ENCODE data around the gene HTT-AS.

DNA sequence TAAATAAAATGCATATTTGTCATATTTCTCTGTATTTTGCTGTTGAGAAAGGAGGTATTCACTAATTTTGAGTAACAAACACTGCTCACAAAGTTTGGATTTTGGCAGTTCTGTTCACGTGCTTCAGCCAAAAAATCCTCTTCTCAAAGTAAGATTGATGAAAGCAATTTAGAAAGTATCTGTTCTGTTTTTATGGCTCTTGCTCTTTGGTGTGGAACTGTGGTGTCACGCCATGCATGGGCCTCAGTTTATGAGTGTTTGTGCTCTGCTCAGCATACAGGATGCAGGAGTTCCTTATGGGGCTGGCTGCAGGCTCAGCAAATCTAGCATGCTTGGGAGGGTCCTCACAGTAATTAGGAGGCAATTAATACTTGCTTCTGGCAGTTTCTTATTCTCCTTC, 3.5 kb upstream of the HTT-AS start:
- no peak for TF ChIP-seq EZH2 (IDR thresholded peaks at IDR 0.05; ENCODE audit: insufficient read depth, poor library complexity, severe bottlenecking)
- TF ChIP-seq EZH2phosphoT487 (IDR thresholded peaks at IDR 0.05; ENCODE audit: insufficient read depth, low read depth): no peak
